ENCODE measurements around the gene TOP3A.

The TOP3A gene

GRCh38 chr17:18323007-18323406 lies 8.2 kb upstream of the TOP3A start:
- H3K9me3 ChIP-seq (ENCODE audit: control insufficient read depth, insufficient read depth, low read length) = no peaks in the 10 kb centered on the region
- H3K4me3 ChIP-seq (ENCODE audit: low read depth, low read length) = no peak overlapping the region
- peaks cover 2% of the 10 kb centered on the region for H3K4me1 ChIP-seq (ENCODE audit: control insufficient read depth, insufficient read depth, low read length)
- no peaks in the 10 kb centered on the region for H3K27me3 ChIP-seq (ENCODE audit: control insufficient read depth, insufficient read depth, low read length)
- H3K36me3 ChIP-seq (ENCODE audit: control insufficient read depth, insufficient read depth, low read length) = peaks cover 44% of the 10 kb centered on the region
- H3K27ac ChIP-seq (ENCODE audit: low read depth, low read length) = no peak overlapping the region
- no peak overlapping the region for H3K9ac ChIP-seq (ENCODE audit: low read depth, low read length)

GRCh38 chr17:18322522-18322921 lies 7.7 kb upstream of the TOP3A start:
- H3K9me3 ChIP-seq (ENCODE audit: control insufficient read depth, insufficient read depth, low read length) = no peaks in the 10 kb centered on the region
- no peak overlapping the region for H3K9ac ChIP-seq (ENCODE audit: low read depth, low read length)
- H3K27me3 ChIP-seq (ENCODE audit: control insufficient read depth, insufficient read depth, low read length) = no peaks in the 10 kb centered on the region

GRCh38 chr17:18321309-18321708 lies 6.5 kb upstream of the TOP3A start:
- no peaks in the 10 kb centered on the region for H3K27me3 ChIP-seq (ENCODE audit: control insufficient read depth, insufficient read depth, low read length)
- peaks cover 51% of the 10 kb centered on the region for H3K36me3 ChIP-seq (ENCODE audit: control insufficient read depth, insufficient read depth, low read length)
- H3K27ac ChIP-seq (ENCODE audit: low read depth, low read length) = no peak overlapping the region
- H3K9ac ChIP-seq (ENCODE audit: low read depth, low read length) = no peak overlapping the region
- no peak overlapping the region for H3K4me3 ChIP-seq (ENCODE audit: low read depth, low read length)
- H3K4me1 ChIP-seq (ENCODE audit: control insufficient read depth, insufficient read depth, low read length) = peaks cover 7% of the 10 kb centered on the region
- H3K9me3 ChIP-seq (ENCODE audit: control insufficient read depth, insufficient read depth, low read length) = no peaks in the 10 kb centered on the region

More at GRCh38 chr17:18322522-18322921, 7.7 kb upstream of the TOP3A start:
- peaks cover 44% of the 10 kb centered on the region for H3K36me3 ChIP-seq (ENCODE audit: control insufficient read depth, insufficient read depth, low read length)
- no peak overlapping the region for H3K4me3 ChIP-seq (ENCODE audit: low read depth, low read length)
- H3K27ac ChIP-seq (ENCODE audit: low read depth, low read length) = no peak overlapping the region
- H3K4me1 ChIP-seq (ENCODE audit: control insufficient read depth, insufficient read depth, low read length) = peaks cover 7% of the 10 kb centered on the region

- Histone ChIP-seq H3K36me3 (ENCODE audit: control insufficient read depth, insufficient read depth, low read length) (peaks cover 50% of the 10 kb centered on the region), H3K9ac (ENCODE audit: low read depth, low read length) (no peak overlapping the region), H3K4me3 (ENCODE audit: low read depth, low read length) (no peak overlapping the region), H3K27ac (ENCODE audit: low read depth, low read length) (no peak overlapping the region), H3K4me1 (ENCODE audit: control insufficient read depth, insufficient read depth, low read length) (peaks cover 7% of the 10 kb centered on the region), H3K27me3 (ENCODE audit: control insufficient read depth, insufficient read depth, low read length) (no peaks in the 10 kb centered on the region), H3K9me3 (ENCODE audit: control insufficient read depth, insufficient read depth, low read length) (no peaks in the 10 kb centered on the region)
Measured at GRCh38 chr17:18320301-18320700, 5.5 kb upstream of the TOP3A start.

GRCh38 chr17:18319604-18320256 lies 4.9 kb upstream of the TOP3A start:
- Histone ChIP-seq H3K9ac (ENCODE audit: low read depth, low read length) (no peak overlapping the region), H3K4me3 (ENCODE audit: low read depth, low read length) (no peak overlapping the region), H3K27ac (ENCODE audit: low read depth, low read length) (no peak overlapping the region), H3K4me1 (ENCODE audit: control insufficient read depth, insufficient read depth, low read length) (peaks cover 7% of the 10 kb centered on the region), H3K27me3 (ENCODE audit: control insufficient read depth, insufficient read depth, low read length) (no peaks in the 10 kb centered on the region), H3K36me3 (ENCODE audit: control insufficient read depth, insufficient read depth, low read length) (peaks cover 45% of the 10 kb centered on the region), H3K9me3 (ENCODE audit: control insufficient read depth, insufficient read depth, low read length) (no peaks in the 10 kb centered on the region)

GRCh38 chr17:18318771-18319450 lies 4.1 kb upstream of the TOP3A start:
- peaks cover 7% of the 10 kb centered on the region for H3K4me1 ChIP-seq (ENCODE audit: control insufficient read depth, insufficient read depth, low read length)
- H3K4me3 ChIP-seq (ENCODE audit: low read depth, low read length) = no peak overlapping the region
- H3K9me3 ChIP-seq (ENCODE audit: control insufficient read depth, insufficient read depth, low read length) = no peaks in the 10 kb centered on the region
- H3K36me3 ChIP-seq (ENCODE audit: control insufficient read depth, insufficient read depth, low read length) = peaks cover 37% of the 10 kb centered on the region
- H3K9ac ChIP-seq (ENCODE audit: low read depth, low read length) = no peak overlapping the region
- no peak overlapping the region for H3K27ac ChIP-seq (ENCODE audit: low read depth, low read length)
- H3K27me3 ChIP-seq (ENCODE audit: control insufficient read depth, insufficient read depth, low read length) = no peaks in the 10 kb centered on the region

GRCh38 chr17:18318117-18318516 lies 3.3 kb upstream of the TOP3A start:
- Histone ChIP-seq H3K27me3 (ENCODE audit: control insufficient read depth, insufficient read depth, low read length) (no peaks in the 10 kb centered on the region), H3K9me3 (ENCODE audit: control insufficient read depth, insufficient read depth, low read length) (no peaks in the 10 kb centered on the region), H3K9ac (ENCODE audit: low read depth, low read length) (no peak overlapping the region), H3K27ac (ENCODE audit: low read depth, low read length) (no peak overlapping the region), H3K4me1 (ENCODE audit: control insufficient read depth, insufficient read depth, low read length) (peaks cover 13% of the 10 kb centered on the region), H3K36me3 (ENCODE audit: control insufficient read depth, insufficient read depth, low read length) (peaks cover 30% of the 10 kb centered on the region), H3K4me3 (ENCODE audit: low read depth, low read length) (no peak overlapping the region)

- H3K9ac ChIP-seq (ENCODE audit: low read depth, low read length) = peak overlapping the region; percentile 88
Measured at GRCh38 chr17:18315961-18316360, 1.2 kb upstream of the TOP3A start.

GRCh38 chr17:18315562-18315922 lies 748 bp upstream of the TOP3A start:
- Histone ChIP-seq H3K27ac (ENCODE audit: low read depth, low read length) (peak overlapping the region; percentile 93), H3K9ac (ENCODE audit: low read depth, low read length) (peak overlapping the region; percentile 88), H3K36me3 (ENCODE audit: control insufficient read depth, insufficient read depth, low read length) (peaks cover 41% of the 10 kb centered on the region), H3K27me3 (ENCODE audit: control insufficient read depth, insufficient read depth, low read length) (no peaks in the 10 kb centered on the region), H3K4me1 (ENCODE audit: control insufficient read depth, insufficient read depth, low read length) (peaks cover 13% of the 10 kb centered on the region), H3K4me3 (ENCODE audit: low read depth, low read length) (peak overlapping the region; percentile 96), H3K9me3 (ENCODE audit: control insufficient read depth, insufficient read depth, low read length) (no peaks in the 10 kb centered on the region)

More at GRCh38 chr17:18315961-18316360, 1.2 kb upstream of the TOP3A start:
- H3K9me3 ChIP-seq (ENCODE audit: control insufficient read depth, insufficient read depth, low read length) = no peaks in the 10 kb centered on the region
- H3K4me3 ChIP-seq (ENCODE audit: low read depth, low read length) = peak overlapping the region; percentile 96
- peaks cover 38% of the 10 kb centered on the region for H3K36me3 ChIP-seq (ENCODE audit: control insufficient read depth, insufficient read depth, low read length)
- peaks cover 13% of the 10 kb centered on the region for H3K4me1 ChIP-seq (ENCODE audit: control insufficient read depth, insufficient read depth, low read length)
- no peaks in the 10 kb centered on the region for H3K27me3 ChIP-seq (ENCODE audit: control insufficient read depth, insufficient read depth, low read length)
- H3K27ac ChIP-seq (ENCODE audit: low read depth, low read length) = peak overlapping the region; percentile 93

- Histone ChIP-seq H3K27ac (ENCODE audit: low read depth, low read length) (peak overlapping the region; percentile 93), H3K27me3 (ENCODE audit: control insufficient read depth, insufficient read depth, low read length) (no peaks in the 10 kb centered on the region), H3K9ac (ENCODE audit: low read depth, low read length) (peak overlapping the region; percentile 74), H3K9me3 (ENCODE audit: control insufficient read depth, insufficient read depth, low read length) (no peaks in the 10 kb centered on the region), H3K4me1 (ENCODE audit: control insufficient read depth, insufficient read depth, low read length) (peaks cover 13% of the 10 kb centered on the region), H3K4me3 (ENCODE audit: low read depth, low read length) (peak overlapping the region; percentile 96), H3K36me3 (ENCODE audit: control insufficient read depth, insufficient read depth, low read length) (peaks cover 46% of the 10 kb centered on the region)
Measured at GRCh38 chr17:18314059-18314730, 599 bp downstream of the TOP3A start.

- Histone ChIP-seq H3K9ac (ENCODE audit: low read depth, low read length) (no peak overlapping the region), H3K36me3 (ENCODE audit: control insufficient read depth, insufficient read depth, low read length) (peaks cover 74% of the 10 kb centered on the region), H3K27me3 (ENCODE audit: control insufficient read depth, insufficient read depth, low read length) (no peaks in the 10 kb centered on the region), H3K9me3 (ENCODE audit: control insufficient read depth, insufficient read depth, low read length) (no peaks in the 10 kb centered on the region), H3K4me1 (ENCODE audit: control insufficient read depth, insufficient read depth, low read length) (0 out of 2 replicates have a peak, but pooled peaks cover 6% of the 10 kb centered on the region), H3K4me3 (ENCODE audit: low read depth, low read length) (no peak overlapping the region), H3K27ac (ENCODE audit: low read depth, low read length) (no peak overlapping the region)
Measured at GRCh38 chr17:18309202-18309601, 5.6 kb downstream of the TOP3A start.
